SH-SY5Y (cell line): ENCODE measurements around the gene RETREG1.

Experiments
- GATA2 ChIP-seq: IDR thresholded peaks from 2 replicates; pipeline ENCODE4 v1.6.1; 2011; ENCODE audit warnings: mild to moderate bottlenecking, low read depth, low read length
- GATA3 ChIP-seq: IDR thresholded peaks from 2 replicates; pipeline ENCODE4 v1.6.1; 2011; ENCODE audit warnings: low read depth, mild to moderate bottlenecking, low read length, moderate library complexity

- TF ChIP-seq GATA3 (no peak), GATA2 (no peak)
Observed at GRCh38 chr5:16578474-16578883, 38.3 kb downstream of the RETREG1 start.
